Measurements from ENCODE around the gene ADM2. TPM values are rescaled to one million over a fixed set of nuclear protein-coding genes. Genes with fewer than 3 reads are reported as not detected.

Gene ADM2
- total RNA-seq, 1 donor from 2014 or later = 1.7 TPM

- Mint-ChIP-seq H3K27me3 (ENCODE audit: low read depth) (peaks cover 5% of the 10 kb centered on the region), H3K36me3 (ENCODE audit: low read depth) (peaks cover 5% of the 10 kb centered on the region), H3K4me3 (no peak overlapping the region), H3K9me3 (no peaks in the 10 kb centered on the region), H3K27ac (ENCODE audit: unreplicated experiment) (no peak overlapping the region), H3K4me1 (no peaks in the 10 kb centered on the region)
- no peak for TF ChIP-seq CTCF (conservative IDR thresholded peaks at IDR 0.05)
- no peak for DNase-seq (ENCODE audit: low read depth, low spot score)
Observed at GRCh38 chr22:50439314-50439870, 42.0 kb upstream of the ADM2 start.

- H3K4me3 Mint-ChIP-seq = peak overlapping the region; percentile 27
- peaks cover 5% of the 10 kb centered on the region for H3K36me3 Mint-ChIP-seq (ENCODE audit: low read depth)
- TF ChIP-seq CTCF (conservative IDR thresholded peaks at IDR 0.05) = no peak
- H3K9me3 Mint-ChIP-seq = no peaks in the 10 kb centered on the region
- H3K4me1 Mint-ChIP-seq = no peaks in the 10 kb centered on the region
- no peak overlapping the region for H3K27ac Mint-ChIP-seq (ENCODE audit: unreplicated experiment)
- peaks cover 5% of the 10 kb centered on the region for H3K27me3 Mint-ChIP-seq (ENCODE audit: low read depth)
- DNase-seq (ENCODE audit: low read depth, low spot score) = no peak
Observed at GRCh38 chr22:50439871-50440331, 41.4 kb upstream of the ADM2 start.

- Mint-ChIP-seq H3K27ac (ENCODE audit: unreplicated experiment) (no peak overlapping the region), H3K27me3 (ENCODE audit: low read depth) (peaks cover 5% of the 10 kb centered on the region)
- TF ChIP-seq CTCF (conservative IDR thresholded peaks at IDR 0.05) = no peak
Observed at GRCh38 chr22:50440544-50441249, 40.6 kb upstream of the ADM2 start.

GRCh38 chr22:50441428-50441993 lies 39.8 kb upstream of the ADM2 start:
- Mint-ChIP-seq H3K27ac (ENCODE audit: unreplicated experiment) (peak overlapping the region; percentile 57), H3K27me3 (ENCODE audit: low read depth) (peaks cover 5% of the 10 kb centered on the region), H3K9me3 (no peaks in the 10 kb centered on the region), H3K36me3 (ENCODE audit: low read depth) (peaks cover 3% of the 10 kb centered on the region), H3K4me3 (peak overlapping the region; percentile 38), H3K4me1 (no peaks in the 10 kb centered on the region)
- TF ChIP-seq CTCF (conservative IDR thresholded peaks at IDR 0.05) = no peak
- DNase-seq (ENCODE audit: low read depth, low spot score) = no peak

More at GRCh38 chr22:50440544-50441249, 40.6 kb upstream of the ADM2 start:
- Mint-ChIP-seq H3K4me1 (no peaks in the 10 kb centered on the region), H3K4me3 (no peak overlapping the region), H3K9me3 (no peaks in the 10 kb centered on the region), H3K36me3 (ENCODE audit: low read depth) (peaks cover 3% of the 10 kb centered on the region)
- no peak for DNase-seq (ENCODE audit: low read depth, low spot score)

GRCh38 chr22:50443197-50443596 lies 38.1 kb upstream of the ADM2 start:
- H3K27ac Mint-ChIP-seq (ENCODE audit: unreplicated experiment) = no peak overlapping the region
- DNase-seq (ENCODE audit: low read depth, low spot score) = no peak
- H3K4me3 Mint-ChIP-seq = peak overlapping the region; percentile 73
- no peaks in the 10 kb centered on the region for H3K4me1 Mint-ChIP-seq
- peaks cover 3% of the 10 kb centered on the region for H3K36me3 Mint-ChIP-seq (ENCODE audit: low read depth)
- no peak for TF ChIP-seq CTCF (conservative IDR thresholded peaks at IDR 0.05)
- H3K9me3 Mint-ChIP-seq = no peaks in the 10 kb centered on the region
- peaks cover 5% of the 10 kb centered on the region for H3K27me3 Mint-ChIP-seq (ENCODE audit: low read depth)

Data from neural crest cell (in vitro differentiated cells).